GM20431 (cell line): ENCODE results near the gene ZFP36L2.

Experiments used
- in situ Hi-C: fragments of 300-500 bp; cut with MseI, MboI; formaldehyde crosslinking; loops from one replicate; pipeline ENCODE4 v1.15.0; 2020; ENCODE audit warnings: low sequenced_read_pairs; ENCODE audit not compliant: unreplicated experiment

ZFP36L2 gene

DNA sequence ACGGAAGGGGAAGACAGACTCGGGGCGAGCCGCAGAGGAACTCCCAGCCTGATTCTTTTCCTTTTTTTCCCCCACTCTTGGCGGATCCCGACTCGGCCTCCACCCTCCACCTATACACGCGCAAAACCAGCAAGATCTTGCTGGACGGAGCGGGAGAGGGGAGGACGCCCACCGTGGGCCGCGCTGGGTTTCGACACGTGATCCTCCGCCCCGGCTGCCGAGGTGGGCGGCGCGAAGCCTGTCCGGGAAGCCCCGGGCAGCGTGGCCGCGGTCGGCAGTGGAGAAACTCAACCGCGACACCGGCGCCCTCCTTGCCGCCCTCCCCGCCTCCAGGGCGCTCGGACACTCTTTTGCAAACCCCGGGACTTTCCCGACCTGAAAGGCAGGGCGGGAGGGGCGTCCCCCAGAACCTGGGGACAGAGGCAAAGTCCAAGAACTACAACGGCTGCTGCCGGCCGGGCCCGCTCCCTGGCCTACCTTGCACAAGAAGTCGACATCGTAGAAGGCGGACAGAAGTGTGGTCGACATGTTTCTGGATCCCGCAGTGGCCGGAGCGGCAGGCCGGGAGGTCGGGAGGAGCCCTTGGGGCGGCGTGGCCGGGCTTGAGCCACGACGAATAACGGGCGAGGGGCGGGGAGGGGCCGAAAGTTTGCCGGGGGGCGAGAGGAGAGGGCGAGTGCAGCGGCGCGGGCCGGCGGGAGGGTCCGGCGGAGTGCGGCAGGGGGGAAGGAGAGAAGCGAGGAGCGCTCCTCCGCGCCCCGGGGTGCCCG is 433 bp downstream of the ZFP36L2 start:
- in situ Hi-C loops = loop anchor here (10.0 to 25.0 kb wide), 3 partner anchors 91 to 264 kb away; no protein-coding TSS in a partner anchor

DNA sequence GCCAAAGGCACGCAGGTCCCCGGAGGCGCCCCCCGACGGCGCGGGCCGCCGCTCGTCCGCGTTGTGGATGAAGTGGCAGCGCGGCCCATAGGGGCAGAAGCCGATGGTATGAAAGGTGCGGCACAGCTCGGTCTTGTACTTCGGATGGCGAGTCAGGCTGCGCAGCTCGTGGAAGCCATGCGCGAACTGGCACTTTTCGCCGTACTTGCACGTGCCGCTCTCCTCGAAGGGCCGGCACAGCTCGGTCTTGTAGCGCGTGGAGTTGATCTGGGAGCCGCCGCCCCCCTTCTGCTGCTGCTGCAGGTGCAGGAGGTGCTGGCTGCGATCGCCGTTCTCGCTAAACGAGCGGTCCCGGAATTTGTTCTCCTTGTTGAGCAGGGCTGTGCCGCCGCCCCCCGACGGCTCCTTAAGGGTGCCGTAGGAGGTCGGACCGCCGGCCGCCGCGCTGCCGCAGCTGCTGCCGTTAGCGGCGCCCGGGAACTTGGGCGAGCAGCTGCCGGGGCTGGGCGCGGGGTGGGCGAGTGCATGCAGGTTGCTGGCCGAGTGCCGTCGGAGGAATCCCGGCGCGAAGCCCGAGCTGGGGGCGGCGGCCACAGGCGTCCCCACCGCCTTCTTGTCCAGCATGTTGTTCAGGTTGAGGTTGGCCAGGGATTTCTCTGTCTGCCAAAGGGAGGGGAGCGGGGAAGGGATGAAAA is 1.2 kb downstream of the ZFP36L2 start:
- in situ Hi-C loops = loop anchor here (10.0 to 25.0 kb wide), 3 partner anchors 90 to 263 kb away; no protein-coding TSS in a partner anchor

DNA sequence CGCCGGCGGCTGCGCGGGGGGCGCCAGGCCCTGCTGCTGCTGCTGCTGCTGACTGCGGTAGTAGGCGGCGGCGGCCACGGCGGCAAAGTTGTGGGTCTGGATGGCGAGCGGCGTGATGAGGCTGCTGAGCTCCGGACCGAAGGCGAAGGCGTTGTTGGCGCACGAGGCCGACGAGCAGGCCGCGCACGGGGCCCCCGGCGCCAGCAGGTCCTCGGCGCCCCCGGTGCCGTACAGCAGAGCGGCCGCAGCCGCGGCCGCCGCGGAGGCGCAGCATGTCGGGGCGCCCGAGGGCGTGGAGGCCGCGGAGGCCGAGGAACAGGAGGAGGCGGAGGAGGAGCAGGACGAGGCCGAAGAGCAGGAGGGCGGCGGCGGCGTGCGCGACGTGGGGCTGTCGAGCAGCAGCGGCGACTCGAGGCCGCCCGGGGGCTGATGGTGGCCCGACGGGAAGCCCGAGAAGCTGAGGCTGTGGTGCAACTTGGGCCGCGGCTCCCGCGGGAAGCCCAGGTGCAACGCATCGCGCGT is 1.8 kb downstream of the ZFP36L2 start:
- in situ Hi-C loops = loop anchor here (10.0 to 25.0 kb wide), 3 partner anchors 90 to 263 kb away; no protein-coding TSS in a partner anchor

DNA sequence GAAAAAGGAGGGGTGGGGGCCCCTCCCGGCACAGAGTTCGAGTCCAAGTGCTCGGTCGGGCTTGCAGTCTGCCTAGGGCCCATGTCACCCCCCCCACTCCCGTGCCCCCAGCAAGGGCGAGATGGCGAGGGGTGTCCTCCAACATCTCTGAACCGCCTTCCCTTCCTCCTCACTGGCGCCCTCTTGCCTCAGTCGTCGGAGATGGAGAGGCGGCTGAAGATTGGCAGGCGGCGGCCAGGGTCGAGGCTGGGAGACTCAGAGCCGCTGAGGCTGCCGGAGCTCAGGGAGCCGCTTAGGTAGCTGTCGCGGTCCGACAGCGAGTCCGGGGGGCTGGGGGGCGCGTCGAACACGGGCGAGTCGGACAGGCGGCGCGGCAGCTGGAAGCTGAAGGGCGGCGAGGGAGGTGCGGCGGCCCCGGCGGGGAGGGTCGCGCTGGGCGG is 2.3 kb downstream of the ZFP36L2 start:
- in situ Hi-C loops = loop anchor here (10.0 kb wide), 1 partner anchor 89 kb away; no protein-coding TSS in a partner anchor

DNA sequence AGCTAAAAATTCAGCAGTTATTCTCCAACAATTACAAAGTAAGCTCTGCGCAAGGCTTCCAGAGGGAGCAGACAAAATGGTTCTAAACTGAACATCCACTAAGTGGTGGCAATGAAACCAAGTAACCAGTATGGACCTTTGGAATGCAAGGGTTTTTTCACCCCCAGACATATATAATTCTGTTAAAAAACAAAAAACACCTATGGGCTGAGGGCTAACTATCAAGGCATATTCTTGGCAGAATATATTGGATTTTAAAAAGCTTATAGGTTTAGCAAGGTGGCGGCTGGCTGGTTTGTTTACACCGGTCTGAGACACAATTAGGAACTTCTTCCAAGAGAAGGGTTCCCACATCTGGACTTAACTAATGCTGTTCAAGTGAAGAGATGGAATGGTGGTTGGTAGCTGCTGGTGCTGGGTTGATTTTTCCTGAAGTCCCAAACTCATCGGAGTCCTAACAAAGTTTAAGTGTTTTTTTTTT is 2.8 kb downstream of the ZFP36L2 start:
- in situ Hi-C loops = loop anchor here (10.0 kb wide), 1 partner anchor 89 kb away; no protein-coding TSS in a partner anchor

DNA sequence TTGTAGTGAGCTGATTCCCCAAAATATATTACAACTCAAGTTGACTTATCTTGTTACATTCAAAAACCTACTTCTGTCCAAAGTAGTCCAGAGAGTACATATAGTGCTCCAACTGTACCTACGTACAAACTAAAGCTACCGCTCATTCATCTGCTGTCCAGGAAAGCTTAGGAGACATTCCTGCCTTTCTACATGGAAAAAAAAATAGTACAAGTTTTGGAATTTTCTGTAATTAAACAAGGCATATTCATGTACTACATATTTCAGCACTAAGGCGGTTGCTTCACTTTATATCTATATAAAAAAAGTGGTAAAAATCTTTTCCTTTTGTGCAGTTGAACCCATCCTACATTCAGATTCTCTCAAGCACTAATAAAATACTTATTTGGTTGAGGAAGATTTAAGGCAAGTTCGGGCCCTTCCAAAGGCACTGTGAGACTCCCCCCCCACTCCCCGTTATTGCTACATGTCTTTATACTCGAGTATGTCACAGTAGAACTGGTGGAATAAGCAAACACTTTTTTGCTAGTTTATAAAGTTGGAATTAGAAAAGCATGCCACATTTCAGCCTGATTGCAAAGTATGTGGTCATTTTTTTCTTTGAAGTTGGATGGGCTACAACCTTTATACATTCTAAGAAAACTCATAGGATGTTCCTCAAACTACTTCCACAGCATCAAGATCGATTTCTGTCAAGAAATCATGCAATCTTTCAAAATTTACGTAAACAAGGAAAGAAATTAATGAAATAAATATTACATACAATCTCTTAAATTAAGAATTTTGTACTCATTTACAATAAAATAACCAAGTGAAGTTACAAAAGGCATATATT is 3.7 kb downstream of the ZFP36L2 start:
- in situ Hi-C loops = loop anchor here (10.0 kb wide), 1 partner anchor 88 kb away; no protein-coding TSS in a partner anchor

DNA sequence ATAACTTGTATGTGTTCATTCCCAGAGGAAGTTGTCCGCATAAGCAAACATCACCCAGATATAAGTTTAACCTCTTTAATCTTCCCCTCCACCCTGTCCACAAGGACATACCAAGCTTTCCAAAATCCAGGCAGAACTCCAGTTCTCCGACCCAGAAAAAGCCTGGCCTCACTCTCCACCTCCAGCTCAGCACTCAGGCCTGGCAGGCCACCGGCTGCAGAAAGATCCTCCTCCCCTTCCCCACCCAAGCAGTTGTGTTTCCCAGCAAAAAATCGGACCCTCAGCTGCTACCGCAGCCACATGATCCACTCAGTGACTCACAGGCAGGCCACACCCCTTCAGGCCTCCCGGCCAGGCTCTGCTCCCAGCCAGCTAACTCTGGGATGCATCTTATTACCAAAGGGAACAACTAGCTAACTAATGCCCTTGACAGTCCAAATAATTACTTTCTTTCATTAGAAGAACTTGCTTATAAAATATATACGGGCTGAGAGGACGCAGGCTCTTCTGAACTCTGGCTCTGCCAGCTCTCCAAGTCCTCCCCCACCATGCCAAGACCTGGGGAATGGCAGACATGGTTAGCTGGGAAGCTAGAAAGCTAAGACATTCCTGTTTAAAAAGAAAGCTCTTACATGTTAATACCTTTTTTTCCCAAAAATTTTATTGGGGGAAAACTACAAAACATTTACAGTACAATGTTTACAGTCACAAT is 4.5 kb downstream of the ZFP36L2 start:
- in situ Hi-C loops = loop anchor here (10.0 kb wide), 1 partner anchor 87 kb away; no protein-coding TSS in a partner anchor

DNA sequence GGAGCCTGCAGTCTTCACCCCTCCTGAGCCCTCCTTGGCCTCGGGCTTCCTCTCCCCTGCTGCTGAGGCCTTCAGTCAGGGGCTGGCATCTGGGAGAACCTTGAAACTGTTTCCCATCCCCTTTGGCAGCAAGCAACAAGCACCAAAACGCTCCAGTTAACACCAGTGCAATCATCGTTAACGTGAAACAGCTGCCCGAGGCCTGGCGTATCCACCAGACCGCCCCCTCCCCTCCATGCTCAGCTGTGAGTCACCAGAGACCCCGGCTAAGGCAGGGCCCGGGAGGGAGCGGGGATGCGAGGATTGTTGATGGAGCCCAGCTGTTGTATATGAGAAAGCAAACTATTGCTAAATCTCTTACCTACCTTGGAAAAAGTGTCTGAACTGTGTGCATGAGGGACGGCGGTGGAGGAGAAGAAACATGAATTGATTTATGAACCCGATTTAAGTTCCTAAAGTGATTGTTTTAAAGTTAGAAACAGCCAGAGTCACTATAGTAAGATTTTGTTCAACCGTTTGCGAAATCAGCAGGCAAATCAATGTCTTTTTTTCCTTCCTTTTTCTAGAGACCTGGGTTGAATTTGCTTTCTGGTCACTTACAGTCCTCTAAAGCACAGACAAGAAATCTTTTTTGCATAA is 5.2 kb downstream of the ZFP36L2 start:
- in situ Hi-C loops = loop anchor here (10.0 kb wide), 1 partner anchor 86 kb away; no protein-coding TSS in a partner anchor

DNA sequence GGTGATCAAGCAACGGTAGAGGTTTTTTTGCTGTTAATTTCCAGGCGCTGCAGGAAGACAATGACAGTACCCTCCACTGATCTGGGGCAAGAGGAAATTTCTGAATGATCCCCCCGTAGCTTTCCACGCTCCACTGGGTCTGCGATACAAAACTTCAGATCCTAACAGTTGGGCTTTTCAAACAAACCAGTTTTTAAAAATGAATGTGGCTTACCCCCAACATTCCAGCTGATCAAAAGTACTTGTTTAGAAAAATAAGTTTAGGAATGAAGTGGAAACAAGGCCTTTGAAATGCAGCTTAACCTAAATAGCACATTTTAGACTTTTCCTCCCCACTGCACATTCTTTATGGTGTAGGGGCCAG is 5.7 kb downstream of the ZFP36L2 start:
- in situ Hi-C loops = loop anchor here (10.0 kb wide), 1 partner anchor 86 kb away; no protein-coding TSS in a partner anchor

DNA sequence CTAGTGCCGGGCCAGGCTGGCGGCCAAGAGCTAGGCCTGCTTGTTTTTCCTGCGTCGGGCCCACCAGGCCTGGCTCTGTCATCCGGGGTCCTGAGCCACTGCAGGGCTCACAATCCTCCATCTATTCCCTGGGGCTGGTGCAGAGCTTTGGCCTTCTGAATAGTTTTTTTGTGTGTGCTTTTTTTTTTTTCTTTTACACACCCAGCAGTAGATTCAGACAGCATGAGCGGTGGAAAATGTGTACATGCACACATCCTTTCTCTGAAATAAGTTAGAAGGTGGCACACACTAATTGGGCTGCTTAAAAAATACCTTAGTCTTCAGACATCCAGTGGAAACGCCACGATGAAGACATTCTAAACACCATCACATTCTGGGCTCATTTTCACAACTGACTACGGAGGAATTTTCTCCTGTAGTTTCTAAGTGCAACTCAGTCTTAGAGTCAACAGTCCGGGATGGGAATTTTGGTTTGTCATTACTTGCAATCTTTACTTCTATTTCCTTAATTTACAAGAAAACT is 6.1 kb downstream of the ZFP36L2 start:
- in situ Hi-C loops = loop anchor here (10.0 kb wide), 1 partner anchor 85 kb away; no protein-coding TSS in a partner anchor

DNA sequence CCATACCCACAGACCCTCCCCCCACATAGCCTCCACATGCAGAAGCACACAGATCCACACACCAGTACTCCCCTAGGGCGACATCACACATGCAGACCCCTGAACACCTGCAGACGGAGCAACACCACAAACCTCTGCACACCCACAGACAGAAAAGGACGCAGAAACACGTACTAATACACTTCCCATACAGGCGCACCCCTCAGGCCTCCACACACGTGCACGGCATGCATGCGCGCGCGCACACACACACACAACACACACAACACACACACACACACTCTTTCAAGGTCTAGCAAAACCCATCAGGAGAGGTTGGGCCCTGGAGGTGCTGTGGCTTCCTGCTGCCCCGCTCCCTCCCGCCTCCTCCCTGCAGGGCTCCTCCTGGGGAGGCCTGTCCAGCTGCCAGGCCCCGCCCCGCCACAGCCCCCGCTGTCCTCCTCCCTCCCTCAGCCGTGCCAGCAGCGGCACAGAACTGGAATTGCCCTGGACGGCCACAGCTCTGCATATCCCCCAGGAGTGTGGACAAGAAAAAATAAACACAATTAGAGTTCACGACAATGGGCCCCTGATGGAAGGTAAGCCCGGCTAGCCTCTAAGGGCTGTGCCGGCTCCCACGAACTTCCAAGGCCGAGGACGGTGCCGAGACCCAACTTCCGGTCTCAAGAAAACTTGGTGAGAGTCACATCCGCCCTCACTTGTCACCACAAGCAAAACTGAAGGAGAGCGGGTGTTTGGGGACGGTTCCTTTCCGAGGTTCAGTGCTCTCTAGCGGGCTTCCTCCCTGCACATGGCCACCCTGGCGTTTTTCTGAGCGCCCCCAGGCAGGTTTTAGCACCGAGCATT is 6.8 kb downstream of the ZFP36L2 start:
- in situ Hi-C loops = loop anchor here (10.0 kb wide), 1 partner anchor 85 kb away; no protein-coding TSS in a partner anchor

DNA sequence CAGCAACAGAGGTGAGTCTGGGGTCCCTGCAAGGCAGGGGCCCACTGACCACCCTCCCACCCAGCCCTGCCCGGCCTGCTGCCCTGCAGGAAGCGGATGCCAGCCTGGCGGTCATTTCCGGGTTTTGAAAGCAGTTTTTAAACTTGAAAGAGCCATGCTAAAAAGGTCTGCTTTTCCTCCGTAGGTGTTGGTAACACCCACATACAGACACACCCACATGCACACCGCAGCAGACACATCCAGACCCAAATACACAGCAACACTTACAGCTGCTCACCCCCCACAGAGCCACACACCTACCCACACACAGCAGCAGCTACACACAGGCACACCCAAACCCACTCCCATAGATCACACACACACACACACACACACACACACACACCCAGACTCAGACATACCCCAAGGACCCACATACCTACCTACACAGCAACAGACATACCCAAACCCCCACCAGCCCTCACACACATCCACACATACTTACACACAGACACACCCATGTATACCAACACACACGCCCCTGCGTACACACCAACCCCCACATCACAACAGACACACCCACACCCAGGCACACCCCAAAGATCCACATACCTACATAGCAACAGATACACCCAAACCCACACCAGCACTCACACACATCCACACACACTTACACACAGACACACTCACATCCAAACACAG is 7.6 kb downstream of the ZFP36L2 start:
- in situ Hi-C loops = no loop called here

DNA sequence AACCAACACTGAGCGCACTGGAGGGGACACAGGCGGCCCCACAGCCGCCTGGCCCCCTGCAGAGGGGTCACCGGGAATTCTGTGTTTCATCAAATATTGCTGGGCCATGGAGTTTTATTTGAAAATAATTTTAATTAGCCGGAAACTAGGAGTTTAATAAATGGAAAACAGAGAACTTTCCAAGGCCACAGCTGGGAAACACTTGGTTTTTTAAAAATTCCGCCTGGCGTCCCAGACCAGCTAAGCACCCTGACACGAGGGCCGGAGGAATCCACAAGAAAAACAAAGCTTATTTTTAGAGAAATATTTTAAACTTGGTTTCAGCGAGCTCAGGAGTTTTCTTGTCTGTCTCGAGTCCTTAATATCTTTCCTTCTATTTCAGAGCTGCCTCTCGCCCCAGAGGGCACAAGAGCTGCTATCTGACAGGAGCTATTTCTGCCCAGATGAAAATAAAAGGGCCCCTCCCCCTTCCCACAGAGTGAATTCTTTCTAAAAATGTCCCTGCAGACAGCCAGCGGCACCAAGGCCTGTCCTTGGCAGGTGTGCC is 8.2 kb downstream of the ZFP36L2 start:
- in situ Hi-C loops = no loop called here

DNA sequence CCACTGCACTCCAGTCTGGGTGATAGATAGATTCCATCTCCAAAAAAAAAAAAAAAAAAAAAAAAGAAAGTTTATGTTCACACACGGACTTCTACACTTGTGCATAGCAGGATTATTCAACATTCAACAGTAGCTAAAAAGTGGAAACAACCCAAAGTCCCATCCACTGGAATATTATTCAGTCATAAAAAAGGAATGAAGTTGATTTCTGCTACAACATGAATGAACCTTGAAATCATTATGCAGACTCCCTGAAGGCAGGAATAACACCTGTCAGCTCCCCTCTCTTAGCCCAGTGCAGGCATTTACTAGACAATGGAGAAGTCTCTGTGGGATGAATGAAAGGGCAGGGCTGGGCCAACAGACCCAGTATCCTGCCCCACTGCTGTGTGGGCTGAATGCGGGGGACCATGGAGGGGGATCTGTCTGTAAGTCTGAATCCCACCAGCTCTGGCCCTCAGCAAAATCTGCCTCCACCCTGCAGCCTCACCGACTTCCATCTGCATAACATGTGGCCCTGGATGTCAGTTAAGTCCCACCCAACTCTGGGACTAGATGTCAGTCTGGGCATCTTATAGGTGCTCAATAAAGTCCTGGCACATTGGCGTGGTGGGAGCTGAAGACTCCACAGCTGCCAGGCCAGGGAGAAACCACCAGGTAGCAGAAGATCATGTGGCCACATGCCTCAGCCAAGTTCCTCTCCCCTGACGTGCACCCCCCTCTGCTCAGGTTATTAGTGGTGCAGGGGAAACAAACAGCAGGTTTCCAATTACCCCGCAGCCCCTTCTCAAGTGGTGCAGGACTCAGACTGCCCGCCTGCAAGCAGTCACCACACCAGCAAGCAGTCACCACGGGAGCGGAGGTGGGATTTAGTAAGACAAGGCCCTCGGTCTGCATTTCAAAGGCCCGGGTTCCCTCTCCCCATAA is 8.9 kb downstream of the ZFP36L2 start:
- in situ Hi-C loops = no loop called here

DNA sequence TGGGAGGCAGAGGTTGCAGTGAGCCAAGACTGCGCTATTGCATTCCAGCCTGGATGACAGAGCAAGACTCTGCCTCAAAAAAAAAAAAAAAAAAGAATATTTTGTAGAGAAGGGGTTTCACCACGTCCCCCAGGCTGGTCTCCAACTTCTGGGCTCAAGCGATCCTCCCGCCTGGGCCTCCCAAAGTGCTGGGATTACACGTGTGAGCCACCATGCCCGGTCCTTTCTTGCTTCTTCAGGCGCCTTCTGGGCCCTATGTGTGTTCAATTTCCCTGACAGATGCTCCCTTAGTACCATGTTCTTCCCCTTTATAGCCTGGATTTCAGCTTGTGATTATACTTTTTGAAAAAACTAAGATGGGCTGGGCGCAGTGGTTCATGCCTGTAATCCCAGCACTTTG is 9.8 kb downstream of the ZFP36L2 start:
- in situ Hi-C loops = no loop called here
